ACC112 (cell line): ENCODE measurements around the gene HMX2.
"Not testable (repeated sequence)": the region's sequence is repeated elsewhere in the genome, so short reads cannot be mapped to it uniquely, and the experiment has no call there.

ENCODE experiments used
- H2AFZ ChIP-seq: fragments of 200-600 bp; sonication (generic); one replicate; pipeline ENCODE4 v1.6.0; 2017; ENCODE audit warnings: antibody characterized with exemption, low read length; ENCODE audit not compliant: unreplicated experiment
- H3K27ac ChIP-seq: fragments of 200-600 bp; sonication (generic); 2 replicates; pipeline ENCODE4 v1.5.1; 2014; ENCODE audit warnings: low read depth, mild to moderate bottlenecking, antibody characterized with exemption, low read length, moderate library complexity
- H3K27me3 ChIP-seq: fragments of 200-600 bp; sonication (generic); 2 replicates; pipeline ENCODE4 v1.6.1; 2014; ENCODE audit warnings: mild to moderate bottlenecking, antibody characterized with exemption, low read length, moderate library complexity, mixed read lengths; ENCODE audit not compliant: insufficient read depth
- H3K36me3 ChIP-seq: fragments of 200-600 bp; sonication (generic); 2 replicates; pipeline ENCODE4 v1.6.1; 2016; ENCODE audit warnings: mild to moderate bottlenecking, antibody characterized with exemption, low read length, moderate library complexity, mixed read lengths; ENCODE audit not compliant: insufficient read depth
- H3K4me1 ChIP-seq: fragments of 200-600 bp; sonication (generic); one replicate; pipeline ENCODE4 v1.6.1; 2016; ENCODE audit warnings: low read length, mixed read lengths; ENCODE audit not compliant: insufficient read depth, unreplicated experiment, control insufficient read depth
- H3K4me3 ChIP-seq: fragments of 200-600 bp; sonication (generic); 2 replicates; pipeline ENCODE4 v1.5.1; 2014; ENCODE audit warnings: mild to moderate bottlenecking, low read depth, low read length
- H3K79me2 ChIP-seq: fragments of 200-600 bp; sonication (generic); one replicate; pipeline ENCODE4 v1.6.0; 2016; ENCODE audit warnings: low read length; ENCODE audit not compliant: control insufficient read depth, unreplicated experiment, insufficient read depth

HMX2 gene

DNA sequence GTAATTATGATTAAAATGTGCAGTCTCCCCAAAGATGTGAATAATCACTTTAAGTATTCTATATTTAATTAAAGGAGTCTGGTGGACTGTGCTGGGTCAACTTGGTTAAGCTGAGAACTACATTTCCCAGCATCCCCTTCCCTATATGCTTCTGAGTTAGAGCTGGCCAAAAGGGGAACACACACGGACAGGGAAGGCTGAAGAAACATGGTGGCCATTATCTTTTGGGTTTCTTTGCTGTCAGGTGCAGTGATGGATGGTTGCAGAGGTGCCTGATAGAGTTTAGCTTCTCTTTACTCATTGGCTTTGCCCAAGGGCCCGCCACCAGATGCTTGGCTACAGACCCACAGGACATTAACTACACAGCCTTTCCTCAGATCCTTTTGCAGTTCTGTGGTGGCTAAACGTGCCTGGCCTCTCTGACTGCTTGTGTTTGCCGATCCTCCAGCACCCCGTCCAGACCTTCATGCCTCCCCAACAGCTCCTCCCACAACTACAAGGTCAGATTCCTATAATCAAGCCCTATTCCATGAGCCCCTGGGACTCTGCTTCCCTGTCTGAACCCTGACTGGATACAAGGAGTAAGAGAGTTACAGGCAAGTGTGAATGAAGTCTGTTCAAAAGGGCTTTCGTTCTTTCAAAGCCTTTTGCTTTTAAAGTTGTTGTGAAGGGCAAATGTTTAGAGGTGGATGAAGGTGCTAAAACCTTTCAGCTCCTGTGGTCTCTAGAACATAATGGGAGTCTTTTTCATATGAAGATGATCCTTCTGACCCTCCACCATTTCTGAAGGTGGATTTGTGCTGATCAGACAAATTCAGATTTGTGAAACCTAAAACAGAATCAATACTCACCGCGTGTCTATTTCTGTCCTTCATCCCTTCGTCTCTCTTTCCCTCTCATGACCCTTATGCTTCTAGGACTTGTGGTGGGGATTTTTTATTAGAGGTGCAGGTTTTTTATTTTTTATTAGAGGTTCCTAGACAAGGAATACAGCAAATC, 27.8 kb downstream of the HMX2 start:
- Histone ChIP-seq H3K36me3 (0 out of 2 replicates have a peak, but pooled peaks cover 6% of the 10 kb centered on the region), H3K79me2 (no peaks in the 10 kb centered on the region), H3K4me1 (no peaks in the 10 kb centered on the region), H3K27me3 (no peaks in the 10 kb centered on the region), H2AFZ (no peak overlapping the region), H3K4me3 (no peak overlapping the region), H3K27ac (no peak overlapping the region)

DNA sequence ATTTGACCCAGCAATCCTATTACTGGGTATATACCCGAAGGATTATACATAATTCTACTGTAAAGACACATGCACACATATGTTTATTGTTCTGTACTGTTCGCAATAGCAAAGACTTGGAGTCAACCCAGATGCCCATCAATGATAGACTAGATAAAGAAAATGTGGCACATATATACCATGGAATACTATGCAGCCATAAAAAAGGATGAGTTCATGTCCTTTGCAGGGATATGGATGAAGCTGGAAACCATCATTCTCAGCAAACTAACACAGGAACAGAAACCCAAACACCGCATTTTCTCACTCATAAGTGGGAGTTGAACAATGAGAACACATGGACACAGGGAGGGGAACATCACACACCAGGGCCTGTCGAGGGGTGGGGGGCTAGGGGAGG, 30.5 kb downstream of the HMX2 start:
- not testable (repeated sequence) for H2AFZ ChIP-seq, H3K27ac ChIP-seq, H3K4me1 ChIP-seq, H3K79me2 ChIP-seq, H3K4me3 ChIP-seq, H3K36me3 ChIP-seq, H3K27me3 ChIP-seq

DNA sequence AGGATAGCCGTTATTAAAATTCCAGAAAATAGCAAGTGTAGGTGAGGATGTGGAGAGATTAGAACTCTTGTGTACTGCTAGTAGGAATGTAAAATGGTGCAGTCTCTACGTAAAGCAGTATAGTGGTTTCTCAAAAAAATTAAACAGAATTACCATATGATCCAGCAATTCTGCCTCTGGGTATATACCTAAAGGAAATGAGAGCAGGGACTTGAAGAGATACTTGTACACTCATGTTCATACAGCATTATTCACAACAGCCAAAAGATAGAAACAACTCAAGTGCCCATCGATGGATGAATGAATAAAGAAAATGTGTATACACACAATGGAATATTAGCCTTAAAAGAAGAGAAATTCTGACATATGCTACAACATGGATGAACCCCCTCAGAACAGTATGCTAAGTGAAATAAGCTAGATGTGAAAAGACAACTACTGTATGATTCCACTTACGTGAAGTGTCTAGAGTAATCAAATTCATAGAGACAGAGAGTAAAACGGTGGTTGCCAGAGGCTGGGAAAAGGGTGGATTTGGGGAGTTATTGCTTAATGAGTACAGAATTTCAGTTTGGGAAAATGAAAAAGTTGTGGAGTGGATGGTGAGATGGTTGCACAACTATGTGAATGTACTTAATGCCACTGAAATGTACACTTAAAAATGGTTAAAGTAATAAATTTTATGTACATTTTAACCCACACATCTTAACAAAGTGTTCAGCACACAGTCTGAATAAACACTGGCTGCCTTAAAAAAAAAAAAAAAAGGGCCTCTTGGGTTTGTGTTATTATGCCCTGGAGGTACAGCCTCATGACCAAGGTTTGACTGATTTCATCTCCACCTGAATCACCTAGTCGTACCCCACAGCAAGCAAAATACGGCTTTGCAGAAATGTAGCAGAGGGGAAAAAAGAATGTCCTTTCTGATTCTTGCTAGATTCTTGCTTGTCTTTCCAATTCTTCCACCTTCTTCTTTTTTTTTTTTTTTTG, 32.5 kb downstream of the HMX2 start:
- Histone ChIP-seq H3K4me1 (no peaks in the 10 kb centered on the region), H3K79me2 (no peaks in the 10 kb centered on the region), H3K4me3 (no peak overlapping the region), H2AFZ (no peak overlapping the region), H3K27ac (no peak overlapping the region), H3K36me3 (0 out of 2 replicates have a peak, but pooled peaks cover 6% of the 10 kb centered on the region), H3K27me3 (no peaks in the 10 kb centered on the region)

- H3K4me3 ChIP-seq, result no peak overlapping the region
- H2AFZ ChIP-seq, result no peak overlapping the region
- no peaks in the 10 kb centered on the region for H3K79me2 ChIP-seq
- H3K36me3 ChIP-seq, result peaks cover 3% of the 10 kb centered on the region; the same call in 1 of the 2 replicates
- H3K27me3 ChIP-seq, result no peaks in the 10 kb centered on the region
- H3K4me1 ChIP-seq, result no peaks in the 10 kb centered on the region
- no peak overlapping the region for H3K27ac ChIP-seq
Observed at GRCh38 chr10:123183724-123184123, 35.8 kb downstream of the HMX2 start.

DNA sequence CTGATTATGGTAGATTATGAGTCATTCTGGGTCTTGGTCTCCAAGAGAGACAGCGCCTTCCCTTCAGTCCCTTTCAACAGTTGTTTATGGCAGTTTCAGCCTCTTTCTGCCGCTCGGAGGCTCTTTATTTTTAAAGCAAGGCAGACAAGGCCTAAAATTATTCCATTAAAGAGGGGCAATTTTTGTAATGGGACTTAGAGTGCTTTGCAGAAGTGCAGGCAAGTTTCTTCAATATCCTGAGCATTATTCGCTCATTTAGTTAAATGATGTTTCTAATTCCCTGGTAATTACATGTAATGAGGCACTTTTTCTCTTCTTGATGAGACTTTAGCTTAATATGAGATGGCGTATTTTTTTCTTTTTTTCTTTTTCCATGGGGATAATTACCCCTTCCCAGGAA, 39.8 kb downstream of the HMX2 start:
- Histone ChIP-seq H3K36me3 (peaks cover 3% of the 10 kb centered on the region; the same call in 1 of the 2 replicates), H3K27ac (no peak overlapping the region), H3K79me2 (no peaks in the 10 kb centered on the region), H3K4me3 (no peak overlapping the region), H3K27me3 (no peaks in the 10 kb centered on the region), H2AFZ (no peak overlapping the region), H3K4me1 (no peaks in the 10 kb centered on the region)

GRCh38 chr10:123191886-123192285, 44.0 kb downstream of the HMX2 start:
- Histone ChIP-seq H2AFZ (no peak overlapping the region), H3K27me3 (no peaks in the 10 kb centered on the region), H3K27ac (no peak overlapping the region), H3K4me1 (no peaks in the 10 kb centered on the region), H3K4me3 (no peak overlapping the region), H3K79me2 (no peaks in the 10 kb centered on the region), H3K36me3 (no peaks in the 10 kb centered on the region)

GRCh38 chr10:123194056-123194455, 46.1 kb downstream of the HMX2 start:
- Histone ChIP-seq H3K4me3 (no peak overlapping the region), H2AFZ (no peak overlapping the region), H3K79me2 (no peaks in the 10 kb centered on the region), H3K4me1 (no peaks in the 10 kb centered on the region), H3K27me3 (no peaks in the 10 kb centered on the region), H3K36me3 (no peaks in the 10 kb centered on the region), H3K27ac (no peak overlapping the region)
